ENCODE data around the gene NRXN2.

NRXN2 gene

DNA sequence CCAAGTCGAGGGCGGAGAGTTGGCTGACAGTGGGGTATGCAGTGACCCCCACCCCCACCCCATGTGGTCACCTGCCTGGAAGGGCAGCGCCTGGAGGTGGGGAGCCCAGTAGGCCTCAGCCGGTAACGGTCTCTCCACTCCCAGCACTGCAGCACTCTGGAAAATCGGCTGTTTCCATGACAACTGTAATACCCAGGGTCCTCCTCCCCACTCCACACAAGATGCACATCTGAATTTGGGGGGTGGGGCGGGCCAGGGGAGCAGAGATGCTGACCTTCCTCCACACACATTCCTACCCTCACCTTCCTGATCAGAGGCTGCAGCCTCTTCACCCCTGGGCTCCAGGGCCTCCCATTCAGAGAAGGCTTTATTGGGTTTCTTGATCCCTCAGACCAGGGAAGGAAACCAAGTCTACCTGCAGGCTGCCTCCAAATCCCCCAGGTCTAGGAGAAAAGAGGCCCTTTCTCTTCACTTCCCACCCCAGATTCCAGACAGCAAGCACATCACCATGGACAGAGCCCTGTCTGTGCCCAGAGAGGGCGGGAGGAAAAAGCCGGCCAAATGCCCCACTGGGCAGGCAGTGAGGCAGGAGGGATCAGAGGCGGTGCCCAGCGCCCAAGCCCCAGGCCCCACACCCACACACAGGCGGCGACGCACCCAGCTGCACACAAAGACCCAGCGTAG lies 85.5 kb downstream of the NRXN2 start:
- no peak for DNase-seq
- TF ChIP-seq GATA1 (IDR thresholded peaks at IDR 0.05; ENCODE audit: low read depth, low read length) (no peak), POLR2A (IDR thresholded peaks at IDR 0.05; ENCODE audit: low read length) (no peak)

DNA sequence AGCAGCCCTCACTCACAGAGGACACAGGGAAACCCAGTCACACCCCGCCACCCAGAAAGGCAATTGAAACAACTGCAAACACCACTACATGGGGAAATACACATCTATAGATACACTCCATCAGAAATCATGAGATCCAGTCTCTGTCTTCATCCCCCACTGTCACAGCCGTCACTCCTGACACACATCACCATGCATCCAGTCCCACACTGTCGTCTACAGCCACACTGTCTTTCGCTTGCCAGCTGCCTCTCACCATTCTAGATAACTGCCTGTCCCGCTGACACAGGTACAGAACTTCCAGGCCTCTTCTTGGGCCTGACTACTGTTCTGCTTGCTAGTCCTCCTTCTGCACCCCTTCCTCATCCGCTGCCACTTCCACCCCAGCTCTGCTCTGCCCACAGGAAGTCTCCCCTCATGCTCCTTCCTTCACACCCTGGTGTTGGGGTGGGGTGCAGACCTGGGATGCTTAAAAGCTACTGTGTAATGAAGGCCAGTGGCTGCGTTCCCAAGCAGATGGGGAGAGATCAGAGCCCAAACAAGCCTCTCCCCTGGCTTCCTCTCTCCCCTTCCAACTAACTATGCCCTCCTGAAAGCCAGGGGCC lies 89.3 kb downstream of the NRXN2 start:
- no peak for DNase-seq
- TF ChIP-seq GATA1 (IDR thresholded peaks at IDR 0.05; ENCODE audit: low read depth, low read length) (no peak), POLR2A (IDR thresholded peaks at IDR 0.05; ENCODE audit: low read length) (no peak)

DNA sequence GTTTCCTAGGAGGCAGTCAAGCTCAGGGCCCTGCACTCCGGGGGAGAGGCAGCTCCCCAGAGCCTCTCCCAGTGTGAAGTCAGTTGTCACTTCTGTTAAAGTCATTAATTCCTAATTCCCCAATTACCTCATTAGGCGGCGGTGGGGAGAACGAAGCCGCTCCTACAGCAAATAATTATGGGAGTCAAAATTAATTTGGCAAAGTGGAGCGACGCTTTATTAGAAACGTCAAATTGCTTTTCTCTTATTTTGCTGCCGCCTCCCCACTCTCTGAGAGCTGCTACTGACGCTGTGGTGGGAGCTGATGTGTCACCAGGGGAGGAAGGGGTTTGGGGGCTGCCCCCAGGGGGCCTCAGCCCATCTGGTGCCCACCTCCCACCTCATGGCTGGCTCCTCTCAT lies 90.3 kb downstream of the NRXN2 start:
- no peak for DNase-seq
- TF ChIP-seq POLR2A (IDR thresholded peaks at IDR 0.05; ENCODE audit: low read length), result no peak
- no peak for TF ChIP-seq GATA1 (IDR thresholded peaks at IDR 0.05; ENCODE audit: low read depth, low read length)

DNA sequence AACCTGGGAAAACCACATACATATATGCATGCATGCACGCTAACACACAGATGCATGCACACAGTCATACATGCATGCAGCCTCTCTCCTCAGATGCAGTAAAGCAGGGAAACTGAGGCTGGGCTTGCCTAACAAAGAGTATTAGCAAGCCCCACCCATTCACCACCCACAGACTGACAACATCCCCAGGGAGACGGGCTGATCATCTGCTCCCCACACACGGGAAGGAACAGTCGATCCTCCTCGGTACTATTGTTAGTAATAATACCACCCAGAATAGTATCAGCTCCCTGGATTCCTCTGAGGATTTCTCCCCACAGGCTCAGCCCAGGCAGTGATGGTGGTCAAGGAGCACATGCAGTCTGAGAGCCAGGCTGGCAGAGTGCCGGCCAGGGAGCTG lies 90.8 kb downstream of the NRXN2 start:
- TF ChIP-seq GATA1 (IDR thresholded peaks at IDR 0.05; ENCODE audit: low read depth, low read length), result no peak
- no peak for TF ChIP-seq POLR2A (IDR thresholded peaks at IDR 0.05; ENCODE audit: low read length)
- no peak for DNase-seq

DNA sequence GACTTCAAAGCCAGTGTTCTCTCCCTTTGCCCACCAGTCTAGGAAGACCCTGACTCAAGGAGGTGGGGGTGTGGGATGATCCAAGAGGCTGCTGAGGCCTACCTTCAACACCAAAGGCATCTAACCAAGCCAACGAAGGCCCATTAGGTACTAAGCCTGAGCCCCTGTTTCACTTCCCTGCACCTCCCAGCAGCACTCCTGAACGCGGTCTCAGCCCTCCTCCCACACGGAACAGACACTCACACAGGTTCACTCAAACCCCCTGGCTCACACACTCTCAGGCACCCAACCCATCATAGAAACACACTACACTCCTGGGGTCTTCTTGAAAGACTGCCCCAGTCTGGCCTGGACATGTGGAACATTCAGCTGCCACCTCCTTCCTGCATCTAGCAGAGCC lies 91.3 kb downstream of the NRXN2 start:
- TF ChIP-seq GATA1 (IDR thresholded peaks at IDR 0.05; ENCODE audit: low read depth, low read length) (no peak), POLR2A (IDR thresholded peaks at IDR 0.05; ENCODE audit: low read length) (no peak)
- DNase-seq, result no peak

DNA sequence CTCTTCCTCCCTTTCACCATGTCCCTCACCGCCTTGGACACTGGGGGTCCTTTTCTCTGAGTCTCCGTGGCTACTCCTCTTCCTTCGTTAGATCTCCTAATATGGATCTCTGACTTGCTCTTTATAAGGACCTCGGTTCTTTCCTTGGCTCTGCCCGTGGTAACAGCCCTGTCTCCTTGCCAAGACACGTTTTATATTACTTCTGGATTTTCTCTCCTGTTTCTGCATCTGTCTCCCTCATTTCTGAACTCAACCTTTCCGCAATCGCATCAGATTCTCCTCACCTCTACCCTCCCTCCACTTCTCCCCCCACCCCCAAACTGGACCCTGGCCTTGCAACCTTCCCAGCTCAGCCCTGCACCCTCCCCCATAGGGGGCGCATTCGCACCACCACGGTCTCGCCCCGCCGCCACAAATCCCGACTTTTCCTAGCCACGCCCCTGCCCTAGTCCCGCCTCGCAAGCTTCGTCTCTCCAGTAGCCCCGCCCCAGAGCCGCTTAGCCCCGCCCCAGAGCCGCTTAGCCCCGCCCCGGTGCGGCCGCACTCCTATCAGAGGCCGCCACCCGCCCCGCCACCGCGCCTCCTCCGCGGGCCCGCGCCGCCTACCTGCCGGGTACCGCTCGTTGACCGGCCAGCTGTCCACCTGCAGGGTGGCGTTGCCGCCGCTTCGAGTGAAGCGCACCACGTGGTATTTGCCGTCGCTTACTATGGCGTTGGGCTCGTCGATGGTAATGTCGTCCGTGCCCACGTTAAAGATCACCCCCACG lies 93.0 kb downstream of the NRXN2 start:
- TF ChIP-seq POLR2A (IDR thresholded peaks at IDR 0.05; ENCODE audit: low read length) (no peak), GATA1 (IDR thresholded peaks at IDR 0.05; ENCODE audit: low read depth, low read length) (no peak)
- peak in 1 of 2 experiments; percentile 25 for DNase-seq

DNA sequence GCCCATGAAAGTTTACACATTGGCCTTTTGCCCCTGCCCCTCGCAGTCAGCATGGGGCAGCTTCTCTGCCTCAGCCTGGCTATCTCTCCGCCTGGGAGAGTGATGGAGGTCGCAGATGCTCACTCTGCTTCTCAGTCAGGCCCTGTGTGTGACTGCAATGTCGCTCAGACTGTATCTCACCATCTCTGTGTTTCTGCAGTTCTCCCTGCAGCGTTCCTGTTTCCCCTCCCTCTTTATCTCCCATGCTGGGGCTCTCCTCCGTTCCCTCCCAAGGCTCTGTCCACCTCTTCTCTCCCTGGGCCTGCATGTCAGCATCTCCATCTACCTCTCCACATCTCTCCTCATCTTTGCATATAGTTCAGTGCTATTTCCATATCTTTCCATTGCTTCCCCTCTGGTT lies 93.9 kb downstream of the NRXN2 start:
- no peak for DNase-seq
- TF ChIP-seq GATA1 (IDR thresholded peaks at IDR 0.05; ENCODE audit: low read depth, low read length) (no peak), POLR2A (IDR thresholded peaks at IDR 0.05; ENCODE audit: low read length) (no peak)

DNA sequence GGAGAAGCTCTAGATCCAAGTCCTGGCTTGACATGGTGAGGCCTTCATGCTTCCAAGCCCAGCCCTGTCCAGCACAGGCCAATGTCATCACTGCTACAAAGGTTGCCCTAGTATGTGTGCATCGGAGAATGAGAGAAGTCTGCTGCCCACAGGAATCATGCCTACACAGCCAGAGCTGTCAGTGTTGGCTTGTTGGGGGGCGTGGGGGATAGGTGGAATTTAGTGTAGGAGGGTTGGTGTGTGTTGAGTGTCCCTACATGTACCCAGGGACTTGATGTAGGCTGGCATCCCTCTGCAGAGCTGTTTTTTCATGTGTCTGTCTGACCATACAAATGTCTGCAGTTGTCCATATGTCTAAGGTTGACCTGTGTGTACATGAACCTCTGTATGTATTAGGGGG lies 94.4 kb downstream of the NRXN2 start:
- TF ChIP-seq GATA1 (IDR thresholded peaks at IDR 0.05; ENCODE audit: low read depth, low read length), result no peak
- no peak for TF ChIP-seq POLR2A (IDR thresholded peaks at IDR 0.05; ENCODE audit: low read length)
- no peak for DNase-seq

DNA sequence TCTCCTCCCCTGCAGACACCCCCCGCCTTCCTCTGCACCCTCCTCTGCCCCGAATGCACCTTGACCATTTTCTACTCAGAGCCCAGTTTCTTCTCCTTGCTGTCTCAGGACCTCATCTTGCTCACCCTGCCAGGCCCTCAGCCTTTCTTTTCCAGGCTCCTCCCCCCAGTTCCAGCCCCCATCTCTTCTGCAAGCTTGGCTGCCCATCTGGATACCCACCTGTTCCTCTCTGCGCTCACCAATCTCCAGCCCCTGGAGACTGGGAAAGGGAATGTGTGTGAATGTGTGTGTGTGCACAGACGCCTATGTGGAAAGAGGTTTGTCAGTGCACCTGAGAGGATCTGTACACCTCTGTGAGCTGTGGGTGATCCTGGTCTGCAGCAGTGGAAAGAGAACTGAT lies 95.6 kb downstream of the NRXN2 start:
- no peak for DNase-seq
- TF ChIP-seq POLR2A (IDR thresholded peaks at IDR 0.05; ENCODE audit: low read length) (no peak), GATA1 (IDR thresholded peaks at IDR 0.05; ENCODE audit: low read depth, low read length) (no peak)

DNA sequence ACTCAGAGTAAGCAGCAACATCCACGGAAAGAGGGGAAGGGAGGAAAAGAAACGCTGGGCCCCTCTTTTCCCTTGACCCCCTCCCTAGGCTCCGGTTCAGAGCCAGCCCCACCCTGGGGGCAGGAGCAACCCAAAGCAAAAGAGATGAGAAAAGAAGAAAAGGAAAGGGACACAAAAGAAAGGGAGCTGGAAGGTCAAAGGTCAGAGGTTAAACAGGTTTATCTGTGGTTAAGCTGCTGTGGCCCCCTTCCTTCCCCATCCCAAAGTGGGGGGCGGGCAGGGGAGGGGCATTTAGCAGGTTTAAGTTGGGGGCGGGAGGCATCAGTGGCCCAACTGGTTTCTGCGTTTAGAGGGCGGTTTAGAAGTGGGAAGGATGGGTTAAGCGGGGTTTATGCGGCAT lies 96.4 kb downstream of the NRXN2 start:
- TF ChIP-seq POLR2A (IDR thresholded peaks at IDR 0.05; ENCODE audit: low read length) (no peak), GATA1 (IDR thresholded peaks at IDR 0.05; ENCODE audit: low read depth, low read length) (no peak)
- no peak for DNase-seq

DNA sequence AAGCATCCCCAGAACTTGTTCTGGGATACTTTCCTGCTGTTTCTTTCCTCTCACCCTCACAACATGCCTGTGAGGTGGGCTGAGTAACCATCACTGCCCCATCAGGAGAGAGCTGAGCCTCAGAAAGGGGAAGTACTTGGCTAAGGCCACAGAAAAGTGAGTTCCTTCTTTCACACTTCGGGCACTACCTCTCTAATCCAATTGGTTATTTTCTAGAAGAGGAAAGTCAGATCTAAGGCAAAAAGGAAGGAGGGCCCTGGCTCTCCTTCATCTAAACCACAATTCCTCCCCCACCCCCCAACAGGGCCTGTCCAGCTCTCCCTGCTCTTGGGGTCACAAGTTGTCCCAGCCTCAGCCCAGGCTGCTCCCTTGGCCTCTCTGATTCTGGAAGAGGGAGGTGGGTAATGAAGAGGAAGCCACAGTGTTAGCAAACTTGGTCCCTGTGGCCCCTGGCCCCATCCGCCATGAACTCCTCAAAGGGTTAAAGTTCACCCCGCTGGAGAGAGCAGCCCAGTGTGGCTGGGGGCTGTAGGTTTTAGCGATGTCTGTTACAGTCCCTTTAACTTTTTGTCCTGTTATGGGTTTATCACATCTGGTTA lies 98.0 kb downstream of the NRXN2 start:
- no peak for DNase-seq

DNA sequence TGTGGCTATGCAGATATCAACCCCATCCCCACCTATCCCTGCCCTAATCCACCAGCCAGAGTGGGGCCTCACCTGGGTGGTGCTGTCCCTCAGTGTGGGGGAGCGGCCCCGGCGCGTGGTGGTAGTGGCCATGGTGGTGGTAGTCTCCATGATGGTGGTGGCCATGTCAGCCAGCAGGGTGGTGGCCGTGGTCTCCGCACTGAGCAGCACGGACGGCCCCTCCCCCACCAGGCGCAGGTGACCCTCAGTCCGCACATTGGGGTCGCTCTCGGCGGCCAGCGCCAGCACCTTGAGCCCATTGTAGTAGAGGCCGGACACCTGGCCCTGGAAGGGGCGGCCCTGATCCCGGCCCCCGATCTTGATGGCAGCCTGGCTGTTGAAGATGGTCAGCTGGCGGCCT lies 100.3 kb downstream of the NRXN2 start:
- no peak for DNase-seq
- no peak for TF ChIP-seq GATA1 (IDR thresholded peaks at IDR 0.05; ENCODE audit: low read depth, low read length)
- TF ChIP-seq POLR2A (IDR thresholded peaks at IDR 0.05; ENCODE audit: low read length), result no peak

More for the DNA sequence above, 98.0 kb downstream of the NRXN2 start:
- TF ChIP-seq POLR2A (IDR thresholded peaks at IDR 0.05; ENCODE audit: low read length), result no peak
- TF ChIP-seq GATA1 (IDR thresholded peaks at IDR 0.05; ENCODE audit: low read depth, low read length), result no peak

DNA sequence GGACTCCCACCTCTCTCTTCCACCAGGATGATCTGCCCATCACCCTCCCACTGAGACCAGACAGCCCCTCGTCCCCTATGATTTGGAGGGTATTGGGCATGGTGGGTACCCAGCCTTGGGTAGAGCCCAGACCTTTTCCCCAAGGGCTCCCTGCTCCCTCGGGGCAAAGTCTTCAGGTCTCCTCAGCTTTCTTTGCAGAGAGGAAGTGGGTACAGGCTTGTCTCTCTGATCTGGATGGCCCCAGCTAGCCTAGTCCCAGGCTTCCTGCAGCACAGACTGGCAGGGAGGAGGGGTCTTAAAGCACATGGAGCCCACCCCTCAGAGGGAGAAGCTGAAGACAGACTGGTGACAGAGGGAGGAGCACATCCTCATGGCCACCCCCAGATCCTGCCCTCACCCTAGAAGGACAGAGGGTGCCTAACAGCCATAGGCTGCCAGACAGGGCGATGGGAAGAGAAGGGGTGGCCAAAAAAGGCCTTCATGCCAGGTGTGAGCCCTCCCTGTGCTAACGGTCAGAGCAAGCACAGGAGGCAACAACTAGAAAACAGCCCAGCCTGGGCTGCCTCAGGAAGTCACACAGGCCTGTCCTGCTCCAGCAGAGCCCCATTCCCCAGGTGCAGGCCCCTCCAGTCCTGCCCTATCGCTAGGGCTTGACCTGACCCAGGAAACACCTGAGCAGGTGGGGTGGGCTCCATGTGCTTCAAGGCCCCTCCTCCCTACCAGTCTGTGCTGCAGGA lies 101.5 kb downstream of the NRXN2 start:
- no peak for DNase-seq
- no peak for TF ChIP-seq GATA1 (IDR thresholded peaks at IDR 0.05; ENCODE audit: low read depth, low read length)
- no peak for TF ChIP-seq POLR2A (IDR thresholded peaks at IDR 0.05; ENCODE audit: low read length)
